ENCODE measurements around the gene PDZRN3.
"Not testable (repeated sequence)": the region's sequence is repeated elsewhere in the genome, so short reads cannot be mapped to it uniquely, and the experiment has no call there.

The PDZRN3 gene

GRCh38 chr3:73575953-73576352 is 48.8 kb downstream of the PDZRN3 start:
- DNase-seq (ENCODE audit: low read depth) = no peak

GRCh38 chr3:73575519-73575918 is 49.2 kb downstream of the PDZRN3 start:
- no peak overlapping the region for H3K4me3 ChIP-seq (ENCODE audit: low read depth, low read length)
- DNase-seq (ENCODE audit: low read depth) = no peak
- no peak for TF ChIP-seq CTCF (IDR thresholded peaks at IDR 0.05; ENCODE audit: insufficient read depth, low read depth, low read length, missing control alignments)

More at GRCh38 chr3:73575953-73576352, 48.8 kb downstream of the PDZRN3 start:
- TF ChIP-seq CTCF (IDR thresholded peaks at IDR 0.05; ENCODE audit: insufficient read depth, low read depth, low read length, missing control alignments) = no peak
- H3K4me3 ChIP-seq (ENCODE audit: low read depth, low read length) = no peak overlapping the region

- H3K4me3 ChIP-seq (ENCODE audit: low read depth, low read length) = no peak overlapping the region
- TF ChIP-seq CTCF (IDR thresholded peaks at IDR 0.05; ENCODE audit: insufficient read depth, low read depth, low read length, missing control alignments) = no peak
- DNase-seq (ENCODE audit: low read depth) = no peak
These were observed 51.5 kb downstream of the PDZRN3 start for GRCh38 chr3:73573204-73573603.

- no peak overlapping the region for H3K4me3 ChIP-seq (ENCODE audit: low read depth, low read length)
- DNase-seq (ENCODE audit: low read depth) = no peak
- no peak for TF ChIP-seq CTCF (IDR thresholded peaks at IDR 0.05; ENCODE audit: insufficient read depth, low read depth, low read length, missing control alignments)
These were observed 52.4 kb downstream of the PDZRN3 start for GRCh38 chr3:73572368-73572767.

GRCh38 chr3:73571238-73571794 is 53.4 kb downstream of the PDZRN3 start:
- DNase-seq (ENCODE audit: low read depth) = no peak
- TF ChIP-seq CTCF (IDR thresholded peaks at IDR 0.05; ENCODE audit: insufficient read depth, low read depth, low read length, missing control alignments) = no peak
- no peak overlapping the region for H3K4me3 ChIP-seq (ENCODE audit: low read depth, low read length)

GRCh38 chr3:73569246-73569760 is 55.4 kb downstream of the PDZRN3 start:
- no peak for DNase-seq (ENCODE audit: low read depth)
- TF ChIP-seq CTCF (IDR thresholded peaks at IDR 0.05; ENCODE audit: insufficient read depth, low read depth, low read length, missing control alignments) = no peak
- no peak overlapping the region for H3K4me3 ChIP-seq (ENCODE audit: low read depth, low read length)

GRCh38 chr3:73568371-73568862 is 56.3 kb downstream of the PDZRN3 start:
- peak; percentile 19 for DNase-seq (ENCODE audit: low read depth)
- no peak for TF ChIP-seq CTCF (IDR thresholded peaks at IDR 0.05; ENCODE audit: insufficient read depth, low read depth, low read length, missing control alignments)
- H3K4me3 ChIP-seq (ENCODE audit: low read depth, low read length) = no peak overlapping the region

GRCh38 chr3:73565374-73565773 is 59.4 kb downstream of the PDZRN3 start:
- not testable (repeated sequence) for H3K4me3 ChIP-seq (ENCODE audit: low read depth, low read length); DNase-seq (ENCODE audit: low read depth)

All from GM12865 (cell line).